ENCODE results near the gene TBP.
"Not testable (repeated sequence)": the region's sequence is repeated elsewhere in the genome, so short reads cannot be mapped to it uniquely, and the experiment has no call there.

The TBP gene

DNA sequence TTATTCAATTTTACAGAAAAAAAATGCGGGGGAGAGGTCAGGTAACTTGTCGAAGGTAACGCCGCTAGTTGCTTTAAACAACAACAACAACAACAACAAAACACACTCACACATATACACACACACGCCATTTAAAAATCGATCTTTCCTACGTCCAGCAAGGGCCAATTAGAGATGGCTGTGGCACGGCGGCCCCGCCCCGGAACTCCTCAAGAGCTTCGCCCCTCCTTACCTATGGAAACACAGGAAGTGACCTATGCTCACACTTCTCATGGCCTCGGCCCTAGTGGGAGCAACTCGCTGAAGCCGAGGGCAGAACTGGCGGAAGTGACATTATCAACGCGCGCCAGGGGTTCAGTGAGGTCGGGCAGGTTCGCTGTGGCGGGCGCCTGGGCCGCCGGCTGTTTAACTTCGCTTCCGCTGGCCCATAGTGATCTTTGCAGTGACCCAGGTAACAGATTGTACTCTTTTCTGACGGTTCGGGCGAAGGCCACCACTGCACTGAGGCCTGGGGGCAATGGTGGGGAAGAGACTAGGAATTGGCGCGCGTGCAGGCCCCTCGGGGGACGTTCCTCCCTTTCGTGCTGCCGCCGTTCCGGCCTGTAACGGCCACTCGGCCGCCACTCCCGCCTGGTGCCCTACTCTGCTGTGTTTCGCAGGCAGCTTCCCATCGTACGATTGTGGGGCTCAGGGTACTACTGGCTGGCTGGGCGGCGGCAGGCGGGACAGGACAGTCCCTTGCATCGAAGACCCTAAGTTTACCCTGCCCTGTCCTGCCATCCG is at the start of gene TBP:
TBP (plus strand) TSS at position 357 of the 783 bp plus-strand sequence. CDS start 2,661 bp downstream, outside the sequence.
- DNase-seq (ENCODE audit: low read depth in 2 of 3, low spot score in 1 of 3), result peak; percentile 93 to 94 (median 93)

DNA sequence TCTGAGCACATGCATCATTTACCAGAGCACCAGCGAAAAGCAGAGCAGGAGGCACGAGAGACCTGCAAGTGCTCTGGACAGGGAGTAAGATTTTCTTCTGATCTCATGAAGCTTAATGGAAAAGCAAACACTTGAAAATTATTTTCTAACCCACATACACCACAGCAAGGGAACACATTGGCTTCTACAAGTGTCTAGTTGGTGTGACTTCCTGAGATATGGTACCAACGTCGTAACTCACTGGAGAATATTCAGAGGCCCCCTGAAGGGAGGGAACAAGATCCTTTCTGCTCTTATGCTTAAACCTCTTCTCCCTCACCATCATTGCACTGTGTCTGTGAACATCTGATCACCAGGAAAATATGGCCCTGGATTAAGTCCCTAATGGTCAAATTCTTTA is 49.7 kb upstream of the TBP start:
- DNase-seq (ENCODE audit: low read depth in 2 of 3, low spot score in 1 of 3), result no peak

DNA sequence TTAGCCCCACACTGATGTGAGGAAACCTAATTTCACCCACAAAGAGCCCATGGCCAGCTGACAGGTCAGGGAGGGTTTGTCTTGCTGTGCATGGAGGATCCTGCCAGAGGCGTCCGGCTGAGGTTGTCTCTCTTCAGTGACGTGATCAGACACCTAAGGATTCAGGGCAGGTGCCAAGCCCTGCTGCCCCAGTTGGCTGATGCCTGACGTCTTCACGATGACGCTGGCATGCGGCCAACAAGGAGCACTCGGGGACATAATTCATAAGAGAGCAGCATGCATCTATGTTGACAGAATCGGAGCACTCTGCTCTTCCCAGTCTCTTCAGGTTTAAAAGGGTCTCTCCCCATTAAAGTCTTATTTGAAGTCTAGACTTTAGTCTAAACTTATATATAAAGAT is 48.9 kb upstream of the TBP start:
- DNase-seq (ENCODE audit: low read depth in 2 of 3, low spot score in 1 of 3), result no peak

DNA sequence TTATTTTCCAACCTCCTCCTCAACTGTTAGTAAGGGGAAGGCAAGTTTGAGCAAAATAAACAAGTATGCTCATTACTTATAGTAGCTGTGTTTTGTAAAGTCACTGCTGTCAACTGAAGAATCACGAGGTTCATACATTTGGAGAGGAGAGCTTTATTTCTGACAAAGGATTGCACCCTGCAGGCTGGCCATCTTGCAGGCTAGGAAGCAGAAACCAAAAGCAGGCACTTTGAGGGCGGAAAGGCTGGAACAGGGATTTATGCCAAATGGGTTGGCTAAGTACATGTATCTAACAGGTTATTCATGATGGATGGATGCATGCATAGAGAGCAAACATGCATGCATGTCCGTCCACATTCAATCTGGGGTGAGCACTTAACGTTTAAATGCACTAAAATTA is 47.7 kb upstream of the TBP start:
- DNase-seq (ENCODE audit: low read depth in 2 of 3, low spot score in 1 of 3), result no peak

DNA sequence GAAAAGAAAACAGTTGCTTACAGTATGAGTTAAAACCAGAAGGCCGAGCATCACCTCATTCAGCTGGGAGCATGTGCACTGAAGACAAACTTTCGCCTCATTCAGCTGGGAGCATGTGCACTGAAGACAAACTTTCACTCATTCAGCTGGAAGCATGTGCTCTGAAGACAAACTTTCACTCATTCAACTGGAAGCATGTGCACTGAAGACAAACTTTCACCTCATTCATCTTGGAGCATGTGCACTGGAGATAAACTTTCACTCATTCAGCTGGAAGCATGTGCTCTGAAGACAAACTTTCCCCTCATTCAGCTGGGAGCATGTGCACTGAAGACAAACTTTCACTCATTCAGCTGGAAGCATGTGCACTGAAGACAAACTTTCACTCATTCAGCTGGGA is 46.4 kb upstream of the TBP start:
- not testable (repeated sequence) for DNase-seq (ENCODE audit: low read depth in 2 of 3, low spot score in 1 of 3)

DNA sequence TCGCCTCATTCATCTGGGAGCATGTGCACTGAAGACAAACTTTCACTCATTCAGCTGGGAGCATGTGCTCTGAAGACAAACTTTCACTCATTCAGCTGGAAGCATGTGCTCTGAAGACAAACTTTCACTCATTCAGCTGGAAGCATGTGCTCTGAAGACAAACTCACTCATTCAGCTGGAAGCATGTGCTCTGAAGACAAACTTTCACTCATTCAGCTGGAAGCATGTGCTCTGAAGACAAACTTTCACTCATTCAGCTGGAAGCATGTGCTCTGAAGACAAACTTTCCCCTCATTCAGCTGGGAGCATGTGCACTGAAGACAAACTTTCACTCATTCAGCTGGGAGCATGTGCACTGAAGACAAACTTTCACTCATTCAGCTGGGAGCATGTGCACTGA is 45.9 kb upstream of the TBP start:
- DNase-seq (ENCODE audit: low read depth in 2 of 3, low spot score in 1 of 3), result not testable (repeated sequence)

DNA sequence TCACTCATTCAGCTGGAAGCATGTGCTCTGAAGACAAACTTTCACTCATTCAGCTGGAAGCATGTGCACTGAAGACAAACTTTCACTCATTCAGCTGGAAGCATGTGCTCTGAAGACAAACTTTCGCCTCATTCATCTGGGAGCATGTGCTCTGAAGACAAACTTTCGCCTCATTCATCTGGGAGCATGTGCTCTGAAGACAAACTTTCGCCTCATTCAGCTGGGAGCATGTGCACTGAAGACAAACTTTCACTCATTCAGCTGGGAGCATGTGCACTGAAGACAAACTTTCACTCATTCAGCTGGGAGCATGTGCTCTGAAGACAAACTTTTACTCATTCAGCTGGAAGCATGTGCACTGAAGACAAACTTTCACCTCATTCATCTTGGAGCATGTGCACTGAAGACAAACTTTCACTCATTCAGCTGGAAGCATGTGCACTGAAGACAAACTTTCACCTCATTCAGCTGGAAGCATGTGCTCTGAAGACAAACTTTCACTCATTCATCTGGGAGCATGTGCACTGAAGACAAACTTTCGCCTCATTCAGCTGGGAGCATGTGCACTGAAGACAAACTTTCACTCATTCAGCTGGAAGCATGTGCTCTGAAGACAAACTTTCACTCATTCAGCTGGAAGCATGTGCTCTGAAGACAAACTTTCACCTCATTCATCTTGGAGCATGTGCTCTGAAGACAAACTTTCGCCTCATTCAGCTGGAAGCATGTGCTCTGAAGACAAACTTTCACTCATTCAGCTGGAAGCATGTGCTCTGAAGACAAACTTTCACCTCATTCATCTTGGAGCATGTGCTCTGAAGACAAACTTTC is 45.1 kb upstream of the TBP start:
- not testable (repeated sequence) for DNase-seq (ENCODE audit: low read depth in 2 of 3, low spot score in 1 of 3)

DNA sequence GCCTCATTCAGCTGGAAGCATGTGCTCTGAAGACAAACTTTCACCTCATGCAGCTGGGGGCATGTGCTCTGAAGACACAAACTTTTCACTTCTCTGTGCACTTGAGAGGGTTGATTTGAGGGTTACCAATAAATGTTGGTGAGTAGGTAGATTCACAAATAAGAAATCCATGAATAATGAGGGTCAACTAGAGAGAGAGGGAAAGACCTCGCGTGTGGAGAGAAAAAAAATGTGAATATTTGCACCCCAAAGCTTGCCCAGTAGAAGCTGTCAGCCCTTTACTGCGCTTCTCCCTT is 44.5 kb upstream of the TBP start:
- DNase-seq (ENCODE audit: low read depth in 2 of 3, low spot score in 1 of 3), result no peak

DNA sequence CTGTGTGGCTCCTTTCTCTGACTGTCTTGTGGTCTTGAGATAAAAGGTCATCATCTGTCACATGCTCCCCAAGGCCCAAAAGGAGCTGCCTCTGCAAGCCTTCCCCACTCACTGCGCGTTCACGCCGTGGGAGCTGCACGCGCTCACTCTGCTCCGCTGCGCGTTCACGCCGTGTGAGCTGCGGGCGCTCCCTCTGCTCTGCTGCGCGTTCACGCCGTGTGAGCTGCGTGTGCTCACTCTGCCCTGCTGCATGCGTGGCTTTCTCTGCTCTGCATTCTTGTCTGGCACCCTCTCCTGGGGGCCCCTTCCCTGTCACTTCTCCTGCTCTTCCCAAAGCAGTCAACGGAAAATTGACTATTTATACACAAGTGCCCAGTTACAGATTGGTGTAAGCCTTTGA is 43.5 kb upstream of the TBP start:
- DNase-seq (ENCODE audit: low read depth in 2 of 3, low spot score in 1 of 3), result no peak

DNA sequence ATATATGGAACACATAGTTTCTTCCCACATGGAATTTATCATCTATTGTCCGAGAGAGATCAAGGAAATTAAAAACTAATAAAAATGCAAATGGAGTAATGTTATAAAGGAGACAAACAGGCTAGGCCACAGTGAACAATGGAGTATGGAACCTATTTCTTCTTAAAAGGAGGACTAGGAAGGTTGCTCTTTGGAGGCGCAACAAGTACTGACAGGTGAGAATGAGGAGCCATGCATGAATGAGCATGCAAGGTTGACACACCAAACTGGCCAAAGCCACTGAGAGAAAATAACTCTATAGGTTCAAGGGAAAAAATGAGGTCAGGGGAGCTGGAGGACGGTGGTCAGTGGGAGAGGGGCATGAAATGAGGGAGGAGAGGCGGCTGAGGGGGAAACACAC is 41.9 kb upstream of the TBP start:
- DNase-seq (ENCODE audit: low read depth in 2 of 3, low spot score in 1 of 3), result no peak

DNA sequence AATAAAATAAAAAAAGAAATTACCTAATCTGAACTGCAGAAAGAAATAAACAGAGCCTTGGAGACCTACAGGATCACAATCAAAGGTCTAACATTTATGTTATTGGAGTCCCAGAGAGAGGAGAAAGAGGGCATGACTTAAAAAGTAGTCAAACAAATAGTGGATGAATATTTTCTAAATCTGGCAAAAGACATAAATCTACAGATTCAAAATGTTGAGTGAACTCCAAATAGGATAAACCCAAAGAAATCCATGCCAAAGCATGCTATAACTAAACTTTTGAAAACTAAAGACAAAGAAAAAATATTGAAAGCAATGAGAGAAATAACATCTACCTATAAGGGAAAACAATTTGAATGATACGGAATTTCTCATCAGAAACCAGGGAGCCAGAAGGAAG is 39.3 kb upstream of the TBP start:
- DNase-seq (ENCODE audit: low read depth in 2 of 3, low spot score in 1 of 3), result no peak

DNA sequence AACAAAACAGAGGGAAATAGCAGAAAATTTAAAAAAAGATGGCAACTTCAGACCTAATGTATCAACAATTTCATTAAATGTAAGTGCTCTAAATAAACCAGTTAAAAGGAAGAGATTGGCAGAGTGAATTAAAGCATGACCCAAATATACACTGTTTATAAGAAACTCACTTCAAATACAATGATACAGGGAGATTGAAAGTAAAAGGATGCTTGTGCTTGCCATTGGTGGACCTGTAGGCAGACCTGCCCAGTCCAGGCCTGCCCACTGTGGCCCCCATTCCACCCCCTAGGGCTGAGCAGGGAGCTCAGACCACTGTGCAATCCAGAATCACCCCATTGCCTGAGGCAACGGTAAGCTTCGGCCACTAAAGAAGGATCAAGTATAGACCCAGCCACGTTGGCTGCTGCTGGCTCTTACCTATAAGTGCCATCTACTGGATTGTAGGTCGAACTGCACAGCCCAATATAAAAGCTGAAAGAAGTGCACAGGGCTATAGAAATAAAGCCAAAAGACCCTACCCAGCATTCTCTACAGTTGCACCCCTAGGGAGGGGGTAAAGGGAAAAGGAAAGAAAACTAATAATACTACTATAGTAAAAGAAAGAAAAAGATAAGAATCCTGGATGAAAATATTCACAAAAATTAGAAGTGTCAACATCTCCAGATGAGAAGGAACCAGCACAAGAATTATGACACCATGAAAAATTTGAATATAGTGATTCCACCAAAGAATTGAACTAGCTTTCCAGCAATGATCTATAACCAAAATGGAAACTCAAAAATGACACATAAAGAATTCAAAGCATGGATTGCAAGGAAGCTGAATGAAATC is 37.2 kb upstream of the TBP start:
- DNase-seq (ENCODE audit: low read depth in 2 of 3, low spot score in 1 of 3), result peak in 2 of 3 donors; percentile 5 to 20

DNA sequence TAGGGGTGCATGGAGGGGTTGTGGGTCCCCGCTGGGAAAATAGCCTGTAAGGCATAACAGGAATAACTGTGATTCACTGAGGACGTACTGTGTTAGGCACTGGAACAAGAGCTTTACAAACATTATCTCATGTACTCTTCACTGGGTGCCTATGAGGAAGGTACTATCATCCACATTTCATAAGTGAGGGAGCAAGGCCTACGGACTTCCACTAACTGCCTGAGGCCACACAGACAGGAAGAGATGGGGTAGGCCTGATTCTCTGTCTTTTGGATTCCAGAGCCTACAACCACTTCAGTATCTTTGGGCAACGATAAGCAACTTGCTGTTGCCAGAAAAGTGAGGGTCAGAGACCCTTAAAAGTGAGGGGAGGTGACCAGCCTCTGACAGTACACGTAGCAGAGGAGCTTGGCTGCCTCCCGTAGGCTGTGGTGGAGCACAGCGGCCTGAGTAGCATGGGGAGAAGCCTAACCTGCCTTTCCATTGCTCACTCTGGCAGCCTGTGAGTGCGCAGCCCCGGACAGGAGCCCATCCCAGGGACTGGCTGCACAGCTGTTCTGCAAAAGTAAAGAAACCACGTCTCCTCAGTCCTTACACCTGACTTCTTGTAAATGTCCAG is 31.5 kb upstream of the TBP start:
- DNase-seq (ENCODE audit: low read depth in 2 of 3, low spot score in 1 of 3), result no peak

DNA sequence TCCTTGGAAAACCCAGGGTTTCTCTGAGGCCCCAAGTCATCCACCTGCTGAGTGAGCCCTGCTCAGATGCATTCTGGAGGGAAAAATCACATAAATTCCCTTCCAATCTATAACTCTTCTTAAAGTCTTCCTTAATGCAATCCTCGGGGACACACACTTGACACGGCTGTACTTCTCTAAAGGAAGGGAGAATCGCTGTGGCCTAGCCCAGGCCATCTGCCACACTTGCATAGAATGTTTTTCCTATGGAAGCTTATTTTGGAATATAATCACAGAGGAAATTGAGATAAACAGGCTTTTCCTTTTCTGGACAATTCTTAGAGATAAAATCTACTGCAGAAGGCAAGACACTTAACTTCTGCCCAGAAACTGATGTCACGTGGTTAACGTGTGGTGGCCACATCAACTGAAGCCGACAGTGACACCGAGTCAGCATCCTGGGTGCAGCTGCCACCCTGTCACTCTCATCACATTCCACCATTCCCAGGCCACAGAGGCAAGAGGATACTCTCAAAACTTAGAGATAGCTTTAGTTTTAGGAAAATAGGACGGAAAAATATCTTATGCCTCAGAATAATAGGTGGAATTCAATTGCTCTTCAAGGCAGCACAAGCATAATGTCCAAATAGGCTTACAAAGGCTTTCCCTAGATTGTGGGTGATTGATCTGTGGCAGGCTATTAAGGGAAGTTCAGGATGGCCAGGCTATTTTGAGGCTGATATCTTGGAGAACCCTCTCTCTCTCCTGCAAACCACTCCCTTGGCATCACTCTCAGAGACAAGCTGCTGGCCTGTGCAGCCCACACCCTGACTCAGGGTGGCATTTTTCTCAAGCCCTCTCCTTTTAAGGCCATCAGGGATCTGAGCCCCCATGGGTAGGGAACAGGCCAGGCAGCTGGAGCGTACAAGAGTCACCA is 30.7 kb upstream of the TBP start:
- no peak for DNase-seq (ENCODE audit: low read depth in 2 of 3, low spot score in 1 of 3)

DNA sequence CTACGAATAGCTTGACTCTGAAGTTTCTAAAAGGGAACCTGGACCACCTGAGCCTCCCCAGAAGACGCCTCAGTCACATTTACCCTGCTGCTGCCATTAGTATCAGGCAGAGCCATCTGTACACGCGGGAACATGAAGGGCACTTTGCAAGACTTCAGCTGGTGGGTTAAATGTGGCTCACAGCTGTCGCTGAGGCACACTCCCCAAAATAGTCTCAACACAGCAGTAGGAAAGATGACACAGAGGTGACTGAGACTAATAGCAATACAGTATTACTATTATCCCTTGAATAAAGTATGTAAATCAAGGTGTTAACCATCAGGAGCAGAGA is 30.0 kb upstream of the TBP start:
- DNase-seq (ENCODE audit: low read depth in 2 of 3, low spot score in 1 of 3), result no peak

DNA sequence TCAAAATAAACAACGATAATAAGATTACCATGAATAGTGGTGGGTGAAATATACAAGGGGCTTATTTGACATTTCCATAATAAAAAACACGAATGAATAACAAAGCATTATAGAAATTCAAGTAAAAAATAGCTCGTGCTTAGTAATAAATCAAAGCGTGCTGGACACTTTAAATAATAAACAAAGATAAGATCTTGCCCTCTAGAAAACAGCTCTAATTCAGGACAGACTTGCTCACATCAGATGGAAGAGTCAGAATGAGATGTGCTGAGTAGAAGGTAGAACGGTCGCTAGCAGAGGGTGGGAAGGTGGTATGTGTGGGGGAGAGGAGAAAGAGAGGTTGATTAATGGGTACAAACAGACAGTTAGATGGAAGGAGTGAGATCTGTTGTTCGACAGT is 28.4 kb upstream of the TBP start:
- no peak for DNase-seq (ENCODE audit: low read depth in 2 of 3, low spot score in 1 of 3)

DNA sequence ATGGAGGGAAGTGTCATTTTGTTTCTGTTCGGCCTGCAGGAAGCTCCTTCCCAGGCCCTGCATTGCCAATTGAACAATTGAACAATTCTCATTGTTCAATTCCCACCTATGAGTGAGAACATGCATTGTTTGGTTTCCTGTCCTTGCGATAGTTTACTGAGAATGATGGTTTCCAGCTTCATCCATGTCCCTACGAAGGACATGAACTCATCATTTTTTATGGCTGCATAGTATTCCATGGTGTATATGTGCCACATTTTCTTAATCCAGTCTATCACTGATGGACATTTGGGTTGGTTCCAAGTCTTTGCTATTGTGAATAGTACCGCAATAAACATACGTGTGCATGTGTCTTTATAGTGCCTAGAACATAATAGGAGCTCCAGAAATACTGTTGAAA is 26.2 kb upstream of the TBP start:
- DNase-seq (ENCODE audit: low read depth in 2 of 3, low spot score in 1 of 3), result not testable (repeated sequence)

DNA sequence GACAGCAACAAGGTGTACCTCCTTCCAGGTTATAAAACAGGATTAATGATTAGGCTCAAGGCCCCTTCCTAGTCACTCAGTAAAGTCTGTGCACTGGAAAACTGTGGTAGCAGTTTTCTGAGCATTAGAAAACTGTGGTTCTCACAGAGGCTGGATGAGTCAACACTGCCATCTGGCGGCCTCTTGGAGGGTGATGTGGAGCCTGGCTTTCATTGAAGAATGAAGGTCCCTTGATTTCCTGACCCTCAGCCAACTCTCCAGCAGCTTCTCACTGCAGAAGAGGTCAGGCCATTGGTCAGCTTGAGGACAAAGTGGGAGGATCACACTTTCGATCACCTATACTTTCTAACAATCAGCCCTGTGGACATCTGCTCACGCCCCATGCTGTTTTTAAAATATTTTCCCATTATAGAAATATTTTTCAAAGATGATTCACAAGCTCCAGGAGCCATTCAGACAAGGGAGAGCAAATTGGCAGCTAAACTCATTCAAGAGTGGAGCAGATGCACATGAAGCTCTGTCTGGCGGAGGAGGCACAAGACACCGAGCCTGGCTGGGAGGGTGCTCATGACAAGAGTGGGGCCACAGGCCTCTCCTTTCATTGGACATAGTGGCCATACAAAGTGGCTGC is 24.2 kb upstream of the TBP start:
- DNase-seq (ENCODE audit: low read depth in 2 of 3, low spot score in 1 of 3), result peak; percentile 28 to 56 (median 43)

DNA sequence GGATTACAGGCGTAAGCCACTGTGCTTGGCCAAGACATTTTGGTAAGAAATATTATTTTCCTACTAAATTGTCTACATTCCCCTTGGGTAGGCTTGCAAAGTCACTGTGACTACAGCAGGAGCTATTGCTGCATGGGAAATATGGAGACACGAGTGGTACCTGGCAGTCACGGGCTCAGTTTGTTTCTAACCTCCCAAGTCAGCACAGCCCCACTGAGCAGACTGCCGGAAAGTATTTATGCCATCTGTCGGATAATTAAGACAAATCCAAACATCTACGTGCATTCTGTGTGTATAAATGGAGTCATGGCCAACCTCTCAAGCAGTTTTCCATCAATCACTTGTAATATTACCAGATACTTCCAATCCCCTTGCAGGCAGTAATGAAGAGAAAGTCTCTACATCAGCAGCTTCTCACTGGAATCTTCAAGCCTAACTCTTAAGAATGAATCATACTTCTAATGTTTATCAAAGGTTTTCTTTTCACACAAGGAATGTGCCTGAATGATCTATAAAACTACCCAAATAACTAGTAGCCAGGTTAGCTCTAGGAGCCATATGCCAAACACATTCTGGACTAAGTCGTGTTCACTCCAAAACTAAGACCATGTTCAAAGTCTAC is 21.2 kb upstream of the TBP start:
- DNase-seq (ENCODE audit: low read depth in 2 of 3, low spot score in 1 of 3), result no peak

All from stimulated activated CD4-positive, alpha-beta T cell treated with anti-CD3 and anti-CD28 coated beads, Interleukin-12 subunit alpha, Interleukin-12 subunit beta, amount 100 ng/mL, for 48 hours (primary cell).